Limb (tissue), 2 donors: ENCODE measurements around the gene CATSPER4.

Experiments used
- DNase-seq, 2 donors: peaks; one replicate each; pipeline ENCODE4 v3.0.0-alpha.2; 2016; ENCODE audit errors: extremely low spot score in 2 of 2

The CATSPER4 gene

DNA sequence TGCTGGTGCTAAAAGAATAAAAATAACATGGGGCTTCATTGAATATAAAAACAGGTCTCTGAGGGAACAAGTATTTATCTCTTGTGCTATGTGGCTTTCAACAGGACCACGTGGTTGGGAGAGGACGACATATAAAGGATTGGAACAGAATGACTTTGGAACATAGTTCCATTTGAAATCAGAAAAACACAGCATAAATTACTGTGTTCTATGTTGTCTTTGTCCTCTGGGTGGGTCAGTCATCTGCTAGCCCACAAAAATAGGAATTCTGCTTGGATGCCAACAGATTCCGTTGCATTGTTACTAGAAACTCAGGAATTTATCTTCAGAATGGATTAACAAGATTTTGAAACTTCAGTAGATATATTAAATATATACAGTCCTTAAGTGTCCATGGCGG is 49.5 kb downstream of the CATSPER4 start:
- no peak for DNase-seq
